ENCODE measurements around the gene VAV3.

VAV3 gene

GRCh38 chr1:107972391-107973180 is 7.6 kb upstream of the VAV3 start:
- DNase-seq (ENCODE audit: low spot score), result no peak

GRCh38 chr1:107966550-107966949 is 1.6 kb upstream of the VAV3 start:
- no peak for DNase-seq (ENCODE audit: low spot score)

GRCh38 chr1:107964336-107965109 is 457 bp downstream of the VAV3 start:
- DNase-seq (ENCODE audit: low spot score), result peak; percentile 51

GRCh38 chr1:107963601-107964335 is 1.2 kb downstream of the VAV3 start:
- peak; percentile 69 for DNase-seq (ENCODE audit: low spot score)

- no peak for DNase-seq (ENCODE audit: low spot score)
These were observed 2.0 kb downstream of the VAV3 start for GRCh38 chr1:107963008-107963407.

- no peak for DNase-seq (ENCODE audit: low spot score)
These were observed 10.1 kb downstream of the VAV3 start for GRCh38 chr1:107954719-107955415.

GRCh38 chr1:107954126-107954525 is 10.9 kb downstream of the VAV3 start:
- no peak for DNase-seq (ENCODE audit: low spot score)

GRCh38 chr1:107953556-107953955 is 11.4 kb downstream of the VAV3 start:
- no peak for DNase-seq (ENCODE audit: low spot score)

GRCh38 chr1:107952989-107953388 is 12.0 kb downstream of the VAV3 start:
- DNase-seq (ENCODE audit: low spot score), result no peak

GRCh38 chr1:107950464-107950863 is 14.5 kb downstream of the VAV3 start:
- no peak for DNase-seq (ENCODE audit: low spot score)

GRCh38 chr1:107949467-107950253 is 15.3 kb downstream of the VAV3 start:
- no peak for DNase-seq (ENCODE audit: low spot score)

- no peak for DNase-seq (ENCODE audit: low spot score)
These were observed 18.2 kb downstream of the VAV3 start for GRCh38 chr1:107946794-107947193.

- no peak for DNase-seq (ENCODE audit: low spot score)
These were observed 21.3 kb downstream of the VAV3 start for GRCh38 chr1:107943694-107944093.

GRCh38 chr1:107942814-107943213 is 22.2 kb downstream of the VAV3 start:
- DNase-seq (ENCODE audit: low spot score), result no peak

- no peak for DNase-seq (ENCODE audit: low spot score)
These were observed 23.4 kb downstream of the VAV3 start for GRCh38 chr1:107941531-107941930.

GRCh38 chr1:107941123-107941522 is 23.9 kb downstream of the VAV3 start:
- DNase-seq (ENCODE audit: low spot score), result no peak

- DNase-seq (ENCODE audit: low spot score), result no peak
These were observed 24.3 kb downstream of the VAV3 start for GRCh38 chr1:107940701-107941100.

GRCh38 chr1:107940017-107940577 is 24.9 kb downstream of the VAV3 start:
- DNase-seq (ENCODE audit: low spot score), result no peak

- no peak for DNase-seq (ENCODE audit: low spot score)
These were observed 25.7 kb downstream of the VAV3 start for GRCh38 chr1:107939256-107939655.

GRCh38 chr1:107936498-107937481 is 28.2 kb downstream of the VAV3 start:
- DNase-seq (ENCODE audit: low spot score), result peak; percentile 46

All from germinal center (tissue), 1 donor.